ENCODE results near the gene RNGTT. TPM values are rescaled to one million over a fixed set of nuclear protein-coding genes. Genes with fewer than 3 reads are reported as not detected.
"Not testable (repeated sequence)": the region's sequence is repeated elsewhere in the genome, so short reads cannot be mapped to it uniquely, and the experiment has no call there.

The RNGTT gene
- total RNA-seq, 1 donor from 2014 or later, result 12.3 TPM

DNA sequence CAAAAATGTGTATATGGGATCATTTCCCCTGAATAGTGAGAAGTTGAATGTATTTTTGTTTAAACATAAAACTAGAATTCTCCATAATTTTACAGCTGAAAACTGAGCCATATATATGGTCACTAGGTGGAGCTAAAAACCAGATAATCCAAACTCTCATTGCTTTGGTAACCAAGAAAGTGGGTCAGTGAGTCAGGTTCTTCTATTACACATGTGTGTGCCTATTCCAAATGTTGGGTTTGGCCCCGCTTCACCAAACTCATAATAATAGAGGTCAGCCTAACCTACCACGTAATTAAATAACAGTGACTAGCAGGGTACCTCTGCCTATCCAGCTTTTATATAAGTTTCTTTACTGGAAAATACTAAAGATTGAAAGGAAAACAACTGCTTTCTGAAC, 19.3 kb upstream of the RNGTT start:
- DNase-seq, result no peak
- Histone ChIP-seq H3K4me3 (no peak overlapping the region), H3K27ac (no peak overlapping the region), H3K4me1 (peaks cover 7% of the 10 kb centered on the region), H3K27me3 (no peaks in the 10 kb centered on the region), H3K36me3 (no peaks in the 10 kb centered on the region), H3K9me3 (no peaks in the 10 kb centered on the region)
- ATAC-seq, result peak; percentile 98
- TF ChIP-seq CTCF (IDR thresholded peaks at IDR 0.05), result peak; percentile 81
- intact Hi-C loops (cut with DNase I), result loop anchor here (10.0 kb wide), 1 partner anchor 262 kb away; no protein-coding TSS in a partner anchor

DNA sequence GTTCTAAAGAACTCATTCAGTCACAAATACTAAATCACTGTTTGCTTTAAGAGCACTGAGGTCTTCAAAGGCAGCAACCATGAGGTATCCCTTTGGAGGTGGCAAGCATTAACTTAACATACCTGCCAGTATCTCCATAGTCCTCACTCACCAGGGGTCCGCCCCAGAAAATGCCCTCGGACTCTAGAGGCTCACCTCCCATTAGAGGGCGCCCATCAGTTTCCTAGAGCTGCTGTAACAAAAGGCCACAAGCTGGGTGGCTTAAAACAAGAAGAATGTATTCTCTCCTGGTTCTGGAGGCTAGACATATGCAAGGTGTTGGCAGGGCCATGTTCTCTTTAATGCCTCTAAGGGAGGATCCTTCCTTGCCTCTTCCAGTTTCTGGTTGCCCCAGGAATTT, 12.0 kb upstream of the RNGTT start:
- Histone ChIP-seq H3K9me3 (no peaks in the 10 kb centered on the region), H3K27ac (no peak overlapping the region), H3K36me3 (no peaks in the 10 kb centered on the region), H3K27me3 (no peaks in the 10 kb centered on the region), H3K4me3 (no peak overlapping the region), H3K4me1 (no peaks in the 10 kb centered on the region)
- intact Hi-C loops (cut with DNase I), result no loop called here
- TF ChIP-seq CTCF (IDR thresholded peaks at IDR 0.05), result no peak
- DNase-seq (no peak), ATAC-seq (no peak)

DNA sequence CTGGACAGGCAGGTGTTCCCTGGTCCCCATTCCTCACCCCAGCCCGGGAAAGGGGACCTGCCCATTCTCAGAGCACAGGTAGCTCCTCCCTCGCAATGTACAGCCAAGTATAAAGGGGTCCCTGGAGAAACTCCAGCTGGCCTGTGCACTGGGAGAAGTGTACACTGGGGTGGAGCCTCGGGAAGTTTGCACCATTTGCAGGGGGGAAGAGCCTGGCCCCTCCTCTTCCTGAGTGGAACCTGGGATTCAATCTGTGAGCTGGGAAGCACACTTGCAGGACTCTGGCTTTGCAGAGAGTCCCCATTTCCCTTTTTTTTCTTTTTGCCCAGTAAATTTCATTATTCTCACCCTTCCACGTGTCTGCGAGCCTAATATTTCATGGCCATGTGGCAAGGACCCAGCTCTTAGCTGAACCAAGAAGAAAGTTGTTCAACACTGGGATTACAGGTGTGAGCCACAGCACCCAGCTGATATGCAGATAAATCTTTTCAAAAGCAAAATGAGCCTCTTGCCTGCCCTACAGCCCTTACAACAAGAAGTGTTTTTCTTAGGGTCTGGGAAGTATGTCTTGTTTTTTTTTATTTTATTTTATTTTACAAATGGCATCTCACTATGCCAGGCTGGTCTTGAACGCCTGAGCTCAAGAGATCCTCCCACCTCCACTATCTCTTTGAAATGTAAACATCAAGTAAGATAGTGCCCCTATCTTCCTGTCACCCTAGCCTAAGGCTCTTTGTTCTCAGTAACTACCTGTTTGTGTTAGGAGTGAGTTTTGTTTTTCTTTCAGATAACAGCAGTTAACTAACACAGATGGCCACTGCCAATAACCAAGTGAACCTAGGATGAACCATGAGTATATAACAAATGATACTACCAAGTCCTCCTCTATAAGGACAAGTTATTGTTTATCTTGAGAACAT, 9.3 kb upstream of the RNGTT start:
- intact Hi-C loops (cut with DNase I), result no loop called here
- no peak for TF ChIP-seq CTCF (IDR thresholded peaks at IDR 0.05)
- ATAC-seq, result no peak
- Histone ChIP-seq H3K27ac (no peak overlapping the region), H3K4me3 (no peak overlapping the region), H3K4me1 (no peaks in the 10 kb centered on the region), H3K36me3 (no peaks in the 10 kb centered on the region), H3K9me3 (peaks cover 5% of the 10 kb centered on the region), H3K27me3 (no peaks in the 10 kb centered on the region)
- DNase-seq, result no peak

GRCh38 chr6:88970301-88970700, 6.9 kb upstream of the RNGTT start:
- Histone ChIP-seq H3K36me3 (no peaks in the 10 kb centered on the region), H3K27ac (no peak overlapping the region), H3K9me3 (peaks cover 10% of the 10 kb centered on the region), H3K27me3 (no peaks in the 10 kb centered on the region), H3K4me1 (no peaks in the 10 kb centered on the region), H3K4me3 (no peak overlapping the region)
- TF ChIP-seq CTCF (IDR thresholded peaks at IDR 0.05), result no peak
- intact Hi-C loops (cut with DNase I), result no loop called here
- DNase-seq (no peak), ATAC-seq (no peak)

DNA sequence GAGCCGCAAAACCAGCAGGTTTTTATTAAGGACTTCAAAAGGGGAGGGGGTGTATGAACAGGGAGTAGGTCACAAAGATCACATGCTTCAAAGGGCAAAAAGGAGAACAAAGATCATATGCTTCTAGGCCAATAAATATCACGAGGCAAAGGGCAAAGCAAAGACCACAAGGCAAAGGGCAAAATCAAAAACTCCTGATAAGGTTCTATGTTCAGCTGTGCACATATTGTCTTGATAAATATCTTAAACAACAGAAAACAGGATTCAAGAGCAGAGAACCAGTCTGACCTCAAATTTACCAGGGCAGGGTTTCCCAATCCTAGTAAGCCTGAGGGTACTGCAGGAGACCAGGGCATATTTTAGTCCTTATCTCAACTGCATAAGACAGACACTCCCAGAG, 5.8 kb upstream of the RNGTT start:
- H3K36me3 ChIP-seq; H3K4me1 ChIP-seq; H3K27me3 ChIP-seq; ATAC-seq; H3K4me3 ChIP-seq; H3K27ac ChIP-seq; DNase-seq; intact Hi-C loops (cut with DNase I): not testable (repeated sequence)
- H3K9me3 ChIP-seq, result peaks cover 10% of the 10 kb centered on the region

GRCh38 chr6:88967891-88968290, 4.5 kb upstream of the RNGTT start:
- H3K27ac ChIP-seq, result no peak overlapping the region
- intact Hi-C loops (cut with DNase I), result no loop called here
- H3K9me3 ChIP-seq, result peaks cover 10% of the 10 kb centered on the region
- peaks cover 4% of the 10 kb centered on the region for H3K4me1 ChIP-seq
- H3K4me3 ChIP-seq, result no peak overlapping the region
- DNase-seq (no peak), ATAC-seq (no peak)
- no peak for TF ChIP-seq CTCF (IDR thresholded peaks at IDR 0.05)
- H3K27me3 ChIP-seq, result no peaks in the 10 kb centered on the region
- H3K36me3 ChIP-seq, result no peaks in the 10 kb centered on the region
